ENCODE data around the gene CYP2W1. TPM values are rescaled to one million over a fixed set of nuclear protein-coding genes. Genes with fewer than 3 reads are reported as not detected.
A peak's percentile ranks its signal among the peaks of the same experiment; 100 is the strongest.

Gene CYP2W1
- total and polyA plus RNA-seq, 2 experiments from 2014 or later, result 31.1 to 72.3 TPM

GRCh38 chr7:978416-979091 lies 4.4 kb upstream of the CYP2W1 start:
- no peak overlapping the region for H2AFZ ChIP-seq
- H3K27me3 ChIP-seq, result no peaks in the 10 kb centered on the region
- peaks cover 19% of the 10 kb centered on the region for H3K79me2 ChIP-seq
- H3K36me3 ChIP-seq (replicated peaks; ENCODE audit: insufficient read depth, low read depth), result no peaks in the 10 kb centered on the region
- H4K20me1 ChIP-seq (ENCODE audit: insufficient read depth, poor library complexity, severe bottlenecking), result peaks cover 10% of the 10 kb centered on the region
- H3K27ac ChIP-seq, result peak overlapping the region; percentile 99
- no peaks in the 10 kb centered on the region for H3K9me3 ChIP-seq (ENCODE audit: low read depth)
- H3K4me3 ChIP-seq, result no peak overlapping the region
- H3K9me2 ChIP-seq (replicated peaks; ENCODE audit: insufficient read depth), result no peaks in the 10 kb centered on the region
- TF ChIP-seq CTCF (IDR thresholded peaks at IDR 0.05; ENCODE audit: poor library complexity), result no peak
- no peak for DNase-seq (ENCODE audit: low spot score)
- peaks cover 43% of the 10 kb centered on the region for H3K4me1 ChIP-seq (ENCODE audit: insufficient read depth)
- WGBS (ENCODE audit: low lambda C conversion rate, missing lambda C conversion rate), result 82% methylated on average over 24 of the region's 24 CpGs
- H3K4me2 ChIP-seq, result peak overlapping the region; percentile 42

GRCh38 chr7:979151-979550 lies 3.8 kb upstream of the CYP2W1 start:
- Histone ChIP-seq H3K27ac (peak overlapping the region; percentile 99), H3K9me2 (replicated peaks; ENCODE audit: insufficient read depth) (no peaks in the 10 kb centered on the region), H4K20me1 (ENCODE audit: insufficient read depth, poor library complexity, severe bottlenecking) (peaks cover 6% of the 10 kb centered on the region), H3K79me2 (peaks cover 18% of the 10 kb centered on the region), H3K36me3 (replicated peaks; ENCODE audit: insufficient read depth, low read depth) (no peaks in the 10 kb centered on the region), H3K4me2 (no peak overlapping the region), H2AFZ (no peak overlapping the region), H3K27me3 (no peaks in the 10 kb centered on the region), H3K9me3 (ENCODE audit: low read depth) (no peaks in the 10 kb centered on the region), H3K4me1 (ENCODE audit: insufficient read depth) (peaks cover 38% of the 10 kb centered on the region), H3K4me3 (no peak overlapping the region)
- TF ChIP-seq EZH2phosphoT487 (IDR thresholded peaks at IDR 0.05; ENCODE audit: low read depth, severe bottlenecking, unreplicated experiment) (no peak), EZH2 (IDR thresholded peaks at IDR 0.05; ENCODE audit: borderline replicate concordance) (no peak), CTCF (IDR thresholded peaks at IDR 0.05; ENCODE audit: poor library complexity) (no peak)
- 65% methylated on average over 16 of the region's 16 CpGs for WGBS (ENCODE audit: low lambda C conversion rate, missing lambda C conversion rate)
- no peak for DNase-seq (ENCODE audit: low spot score)

GRCh38 chr7:979886-980571 lies 3.0 kb upstream of the CYP2W1 start:
- no peaks in the 10 kb centered on the region for H4K20me1 ChIP-seq (ENCODE audit: insufficient read depth, poor library complexity, severe bottlenecking)
- no peaks in the 10 kb centered on the region for H3K9me3 ChIP-seq (ENCODE audit: low read depth)
- H3K27ac ChIP-seq, result peak overlapping the region; percentile 99
- TF ChIP-seq EZH2 (IDR thresholded peaks at IDR 0.05; ENCODE audit: borderline replicate concordance) (no peak), EZH2phosphoT487 (IDR thresholded peaks at IDR 0.05; ENCODE audit: low read depth, severe bottlenecking, unreplicated experiment) (no peak), CTCF (IDR thresholded peaks at IDR 0.05; ENCODE audit: poor library complexity) (no peak)
- H3K4me1 ChIP-seq (ENCODE audit: insufficient read depth), result peaks cover 38% of the 10 kb centered on the region
- no peaks in the 10 kb centered on the region for H3K9me2 ChIP-seq (replicated peaks; ENCODE audit: insufficient read depth)
- no peak overlapping the region for H3K4me2 ChIP-seq
- no peak overlapping the region for H3K4me3 ChIP-seq
- peaks cover 11% of the 10 kb centered on the region for H3K79me2 ChIP-seq
- no peak for DNase-seq (ENCODE audit: low spot score)
- H3K27me3 ChIP-seq, result no peaks in the 10 kb centered on the region
- no peak overlapping the region for H2AFZ ChIP-seq
- WGBS (ENCODE audit: low lambda C conversion rate, missing lambda C conversion rate), result 82% methylated on average over 15 of the region's 15 CpGs
- no peaks in the 10 kb centered on the region for H3K36me3 ChIP-seq (replicated peaks; ENCODE audit: insufficient read depth, low read depth)
